DOHH2 (cell line): ENCODE results near the gene PTGS1.

Source experiments
- H3F3A ChIP-seq: fragments of 200-600 bp; sonication (generic), shearing (Covaris generic); 2 replicates; pipeline ENCODE4 v1.6.0; 2016; ENCODE audit warnings: antibody characterized with exemption, mild to moderate bottlenecking; ENCODE audit not compliant: control insufficient read depth, insufficient read depth
- H3K27ac ChIP-seq: fragments of 200-600 bp; sonication (generic); 2 replicates; pipeline ENCODE4 v1.5.1; 2014; ENCODE audit warnings: low read depth, mild to moderate bottlenecking, low read length, moderate library complexity
- H3K27me3 ChIP-seq: fragments of 200-600 bp; sonication (generic); 2 replicates; pipeline ENCODE4 v1.6.1; 2014; ENCODE audit warnings: mild to moderate bottlenecking, low read length, mixed read lengths; ENCODE audit not compliant: control insufficient read depth
- H3K36me3 ChIP-seq: fragments of 200-600 bp; sonication (generic); 2 replicates; pipeline ENCODE4 v1.6.1; 2014; ENCODE audit warnings: mild to moderate bottlenecking, low read length, moderate library complexity, mixed read lengths; ENCODE audit not compliant: control insufficient read depth
- H3K4me1 ChIP-seq: fragments of 200-600 bp; sonication (generic); 2 replicates; pipeline ENCODE4 v1.6.1; 2014; ENCODE audit warnings: mild to moderate bottlenecking, low read length, mixed read lengths; ENCODE audit not compliant: control insufficient read depth
- H3K4me2 ChIP-seq: fragments of 200-600 bp; sonication (generic); 2 replicates; pipeline ENCODE4 v1.6.0; 2014; ENCODE audit warnings: mild to moderate bottlenecking, low read length, moderate library complexity
- H3K4me3 ChIP-seq: fragments of 200-600 bp; sonication (generic); 2 replicates; pipeline ENCODE4 v1.5.1; 2014; ENCODE audit warnings: mild to moderate bottlenecking, low read length, mixed read lengths
- H3K79me2 ChIP-seq: fragments of 200-600 bp; sonication (generic); 2 replicates; pipeline ENCODE4 v1.6.1; 2014; ENCODE audit warnings: mild to moderate bottlenecking, low read length, mixed read lengths; ENCODE audit not compliant: control insufficient read depth
- H3K9me2 ChIP-seq: fragments of 200-600 bp; sonication (generic); replicated peaks from 2 replicates; pipeline ENCODE4 v1.6.1; 2014; ENCODE audit warnings: mild to moderate bottlenecking, low read length, mixed read lengths; ENCODE audit not compliant: control insufficient read depth
- H3K9me3 ChIP-seq: fragments of 200-600 bp; sonication (generic); 2 replicates; pipeline ENCODE4 v1.6.1; 2014; ENCODE audit warnings: antibody characterized with exemption, low read length, mixed read lengths; ENCODE audit not compliant: control insufficient read depth, insufficient read depth
- H4K20me1 ChIP-seq: fragments of 200-600 bp; sonication (generic); 2 replicates; pipeline ENCODE4 v1.6.0; 2014; ENCODE audit warnings: low read depth, mild to moderate bottlenecking, antibody characterized with exemption, low read length, moderate library complexity; ENCODE audit not compliant: control insufficient read depth, insufficient read depth
- EZH2phosphoT487 ChIP-seq: fragments of 200-600 bp; sonication (generic); IDR thresholded peaks from 2 replicates; pipeline ENCODE4 v1.6.1; 2017; ENCODE audit warnings: borderline replicate concordance, mild to moderate bottlenecking, antibody characterized with exemption, low read length, moderate library complexity, mixed read lengths
- TF ChIP-seq, protein P1 (sequence below): fragments of 200-600 bp; sonication (generic); IDR thresholded peaks from one replicate; pipeline ENCODE4 v1.5.1; 2014; ENCODE audit warnings: antibody characterized with exemption, mild to moderate bottlenecking, low read depth, low read length; ENCODE audit not compliant: poor library complexity, severe bottlenecking

PTGS1 gene

DNA sequence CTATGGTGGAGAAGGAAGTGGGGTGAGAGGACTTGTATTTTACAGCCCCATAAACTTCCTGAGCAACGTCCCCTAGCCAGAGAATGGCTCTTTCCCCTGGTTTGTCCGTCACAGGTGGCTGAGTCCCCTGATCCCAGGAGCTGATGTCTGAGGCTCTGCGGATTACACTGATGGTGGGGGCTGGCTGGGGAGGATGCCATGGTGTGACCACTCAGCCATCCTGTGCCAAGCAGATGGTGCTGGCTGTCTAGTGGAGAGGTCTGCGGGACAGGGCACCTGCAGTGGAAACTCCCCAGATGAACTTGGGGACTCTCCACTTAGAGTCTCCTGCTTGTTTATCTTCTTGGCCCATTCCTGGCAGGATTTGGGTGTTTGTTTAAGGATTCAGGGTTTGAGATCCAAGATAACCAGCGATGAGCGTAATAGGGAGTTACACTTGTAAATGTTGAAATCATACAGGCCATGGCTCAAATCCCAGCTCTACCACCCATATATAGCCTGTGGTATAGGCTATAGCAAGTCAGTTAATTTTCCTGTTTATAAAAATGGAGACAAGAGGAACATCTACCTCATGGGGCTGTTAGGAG is 4.7 kb upstream of the PTGS1 start:
- no peaks in the 10 kb centered on the region for H3K9me2 ChIP-seq
- no peaks in the 10 kb centered on the region for H3K36me3 ChIP-seq
- H3K4me2 ChIP-seq = no peak overlapping the region
- H3K27ac ChIP-seq = no peak overlapping the region
- H3K9me3 ChIP-seq = no peaks in the 10 kb centered on the region
- H3K79me2 ChIP-seq = no peaks in the 10 kb centered on the region
- H3F3A ChIP-seq = no peaks in the 10 kb centered on the region
- no peaks in the 10 kb centered on the region for H4K20me1 ChIP-seq
- H3K4me3 ChIP-seq = no peak overlapping the region
- H3K27me3 ChIP-seq = no peaks in the 10 kb centered on the region
- H3K4me1 ChIP-seq = peaks cover 10% of the 10 kb centered on the region
- TF ChIP-seq EZH2phosphoT487 = no peak
- TF ChIP-seq, protein P1, sequence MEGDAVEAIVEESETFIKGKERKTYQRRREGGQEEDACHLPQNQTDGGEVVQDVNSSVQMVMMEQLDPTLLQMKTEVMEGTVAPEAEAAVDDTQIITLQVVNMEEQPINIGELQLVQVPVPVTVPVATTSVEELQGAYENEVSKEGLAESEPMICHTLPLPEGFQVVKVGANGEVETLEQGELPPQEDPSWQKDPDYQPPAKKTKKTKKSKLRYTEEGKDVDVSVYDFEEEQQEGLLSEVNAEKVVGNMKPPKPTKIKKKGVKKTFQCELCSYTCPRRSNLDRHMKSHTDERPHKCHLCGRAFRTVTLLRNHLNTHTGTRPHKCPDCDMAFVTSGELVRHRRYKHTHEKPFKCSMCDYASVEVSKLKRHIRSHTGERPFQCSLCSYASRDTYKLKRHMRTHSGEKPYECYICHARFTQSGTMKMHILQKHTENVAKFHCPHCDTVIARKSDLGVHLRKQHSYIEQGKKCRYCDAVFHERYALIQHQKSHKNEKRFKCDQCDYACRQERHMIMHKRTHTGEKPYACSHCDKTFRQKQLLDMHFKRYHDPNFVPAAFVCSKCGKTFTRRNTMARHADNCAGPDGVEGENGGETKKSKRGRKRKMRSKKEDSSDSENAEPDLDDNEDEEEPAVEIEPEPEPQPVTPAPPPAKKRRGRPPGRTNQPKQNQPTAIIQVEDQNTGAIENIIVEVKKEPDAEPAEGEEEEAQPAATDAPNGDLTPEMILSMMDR = no peak

GRCh38 chr9:122367065-122367464 is 3.8 kb upstream of the PTGS1 start:
- Histone ChIP-seq H3F3A (no peaks in the 10 kb centered on the region), H3K9me3 (no peaks in the 10 kb centered on the region), H3K4me1 (peaks cover 15% of the 10 kb centered on the region), H3K27ac (no peak overlapping the region), H3K9me2 (no peaks in the 10 kb centered on the region), H3K36me3 (no peaks in the 10 kb centered on the region), H4K20me1 (no peaks in the 10 kb centered on the region), H3K4me2 (no peak overlapping the region), H3K27me3 (0 out of 2 replicates have a peak, but pooled peaks cover 6% of the 10 kb centered on the region), H3K4me3 (no peak overlapping the region), H3K79me2 (no peaks in the 10 kb centered on the region)
- TF ChIP-seq, protein P1 = no peak
- TF ChIP-seq EZH2phosphoT487 = no peak

DNA sequence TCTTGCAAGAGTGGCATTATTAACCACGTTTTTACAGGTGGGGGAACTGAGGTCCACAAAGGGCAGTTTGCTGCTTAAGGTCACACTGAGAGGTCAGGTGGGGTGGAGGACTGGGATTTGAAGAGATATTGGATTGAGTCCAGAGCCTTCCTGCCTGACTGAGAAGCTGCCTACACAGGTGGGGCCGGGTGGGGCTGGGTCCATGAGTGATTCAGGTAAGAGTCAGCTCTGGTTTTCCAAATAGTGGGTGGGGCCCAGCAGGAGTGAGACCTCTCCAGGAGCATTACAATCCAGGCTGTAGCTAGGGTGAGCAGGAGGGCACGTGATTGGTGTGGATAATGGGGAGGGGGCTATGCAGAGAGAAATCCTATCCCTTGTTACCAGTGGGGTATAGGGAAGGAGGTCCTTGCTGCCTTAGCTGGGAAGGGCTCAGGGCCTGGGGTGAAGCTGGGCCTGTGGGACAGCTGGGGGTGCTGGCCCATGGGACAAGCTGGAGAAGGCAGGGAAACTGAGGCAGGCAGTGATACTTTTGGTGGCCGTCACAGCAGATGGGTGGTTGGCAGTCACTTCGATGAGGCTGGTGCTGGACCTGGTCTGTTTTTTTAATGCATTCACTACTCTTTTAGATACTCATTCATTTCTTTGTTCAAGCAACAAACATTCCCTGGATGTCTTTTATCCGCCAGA is 2.9 kb upstream of the PTGS1 start:
- no peak overlapping the region for H3K27ac ChIP-seq
- no peaks in the 10 kb centered on the region for H3K9me2 ChIP-seq
- H3K9me3 ChIP-seq = no peaks in the 10 kb centered on the region
- H3K27me3 ChIP-seq = 0 out of 2 replicates have a peak, but pooled peaks cover 6% of the 10 kb centered on the region
- H3K79me2 ChIP-seq = no peaks in the 10 kb centered on the region
- H3K4me1 ChIP-seq = peaks cover 15% of the 10 kb centered on the region
- TF ChIP-seq, protein P1 = no peak
- TF ChIP-seq EZH2phosphoT487 = no peak
- H4K20me1 ChIP-seq = no peaks in the 10 kb centered on the region
- no peak overlapping the region for H3K4me3 ChIP-seq
- H3F3A ChIP-seq = no peaks in the 10 kb centered on the region
- no peaks in the 10 kb centered on the region for H3K36me3 ChIP-seq
- H3K4me2 ChIP-seq = no peak overlapping the region
